ENCODE results near the gene MAGI1. TPM values are rescaled to one million over a fixed set of nuclear protein-coding genes. Genes with fewer than 3 reads are reported as not detected.

MAGI1 gene
- total RNA-seq, 2 experiments from 2014 or later: 0.47 to 0.51 TPM

DNA sequence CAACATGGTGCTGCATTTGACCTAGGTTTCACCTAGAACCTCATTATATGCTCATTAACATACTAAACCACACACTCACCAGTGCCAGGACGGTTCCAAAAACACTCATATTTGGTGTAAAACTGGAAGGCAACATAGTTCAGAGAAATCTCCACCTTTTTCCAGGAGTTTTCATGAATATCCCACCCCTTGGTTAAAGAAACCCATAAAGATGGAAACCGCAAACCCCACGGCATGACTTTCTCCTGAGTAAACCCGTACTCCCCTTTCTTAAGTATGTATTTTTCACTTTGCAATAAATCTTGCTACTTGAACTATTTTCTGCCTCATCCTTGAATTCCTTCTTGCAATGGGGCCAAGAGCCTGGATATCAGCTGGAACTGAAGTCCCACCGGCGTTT, 379.3 kb downstream of the MAGI1 start:
- DNase-seq (no peak), ATAC-seq (no peak)
- Mint-ChIP-seq H3K4me3 (no peak overlapping the region), H3K27me3 (no peaks in the 10 kb centered on the region), H3K9me3 (no peaks in the 10 kb centered on the region), H3K27ac (no peak overlapping the region), H3K36me3 (ENCODE audit: low read depth) (no peaks in the 10 kb centered on the region), H3K4me1 (ENCODE audit: low read depth) (no peaks in the 10 kb centered on the region)
- CTCF ChIA-PET: no interaction called here
- TF ChIP-seq, protein P1, sequence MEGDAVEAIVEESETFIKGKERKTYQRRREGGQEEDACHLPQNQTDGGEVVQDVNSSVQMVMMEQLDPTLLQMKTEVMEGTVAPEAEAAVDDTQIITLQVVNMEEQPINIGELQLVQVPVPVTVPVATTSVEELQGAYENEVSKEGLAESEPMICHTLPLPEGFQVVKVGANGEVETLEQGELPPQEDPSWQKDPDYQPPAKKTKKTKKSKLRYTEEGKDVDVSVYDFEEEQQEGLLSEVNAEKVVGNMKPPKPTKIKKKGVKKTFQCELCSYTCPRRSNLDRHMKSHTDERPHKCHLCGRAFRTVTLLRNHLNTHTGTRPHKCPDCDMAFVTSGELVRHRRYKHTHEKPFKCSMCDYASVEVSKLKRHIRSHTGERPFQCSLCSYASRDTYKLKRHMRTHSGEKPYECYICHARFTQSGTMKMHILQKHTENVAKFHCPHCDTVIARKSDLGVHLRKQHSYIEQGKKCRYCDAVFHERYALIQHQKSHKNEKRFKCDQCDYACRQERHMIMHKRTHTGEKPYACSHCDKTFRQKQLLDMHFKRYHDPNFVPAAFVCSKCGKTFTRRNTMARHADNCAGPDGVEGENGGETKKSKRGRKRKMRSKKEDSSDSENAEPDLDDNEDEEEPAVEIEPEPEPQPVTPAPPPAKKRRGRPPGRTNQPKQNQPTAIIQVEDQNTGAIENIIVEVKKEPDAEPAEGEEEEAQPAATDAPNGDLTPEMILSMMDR (IDR thresholded peaks at IDR 0.05): no peak
- POLR2A ChIA-PET: no interaction called here
- intact Hi-C loops (cut with micrococcal nuclease): no loop called here

DNA sequence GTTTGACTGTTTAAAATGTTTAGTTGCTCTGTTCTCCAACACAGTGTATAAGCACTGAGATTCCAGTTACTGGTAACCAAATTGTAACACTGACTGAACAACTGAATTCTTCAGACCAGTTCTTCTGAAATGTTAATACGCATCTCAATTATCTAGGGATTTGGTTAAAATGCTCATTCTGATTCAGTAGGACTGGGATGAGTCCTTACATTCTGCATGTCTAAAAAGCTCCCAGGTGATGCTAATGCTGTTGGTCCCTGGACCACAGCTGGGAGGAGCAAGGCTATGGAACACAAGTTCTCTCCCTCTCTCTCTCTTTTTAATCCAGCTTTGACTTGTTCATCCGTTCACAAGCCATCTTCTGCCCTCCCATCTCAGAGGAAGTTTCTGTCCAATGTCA, 380.3 kb downstream of the MAGI1 start:
- H3K27ac Mint-ChIP-seq: no peak overlapping the region
- intact Hi-C loops (cut with micrococcal nuclease): no loop called here
- no peak for ATAC-seq
- H3K4me3 Mint-ChIP-seq: no peak overlapping the region
- CTCF ChIA-PET: no interaction called here
- no peaks in the 10 kb centered on the region for H3K27me3 Mint-ChIP-seq
- H3K9me3 Mint-ChIP-seq: no peaks in the 10 kb centered on the region
- POLR2A ChIA-PET: no interaction called here
- H3K36me3 Mint-ChIP-seq (ENCODE audit: low read depth): no peaks in the 10 kb centered on the region
- H3K4me1 Mint-ChIP-seq (ENCODE audit: low read depth): no peaks in the 10 kb centered on the region
- DNase-seq: no peak
- TF ChIP-seq, protein P1 (IDR thresholded peaks at IDR 0.05): no peak

DNA sequence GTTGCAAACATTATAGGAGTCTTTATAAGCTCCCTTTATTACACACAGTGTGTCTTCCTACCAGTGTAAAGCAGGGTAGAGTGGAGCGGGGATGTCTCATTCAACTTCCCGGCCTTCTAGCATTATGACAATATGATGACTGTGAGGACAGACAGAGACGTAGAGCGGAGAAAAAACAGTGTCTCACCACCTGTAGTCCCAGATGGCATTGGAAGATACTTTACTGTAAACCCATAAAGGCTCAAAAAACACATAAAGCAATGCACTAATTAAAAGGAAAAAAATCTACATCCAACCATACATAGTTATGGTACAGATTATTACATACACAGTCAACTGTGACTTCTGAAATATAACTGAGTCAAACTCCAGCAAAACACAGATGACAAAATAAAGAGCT, 383.7 kb downstream of the MAGI1 start:
- no peaks in the 10 kb centered on the region for H3K27me3 Mint-ChIP-seq
- no peak overlapping the region for H3K27ac Mint-ChIP-seq
- H3K9me3 Mint-ChIP-seq: peaks cover 4% of the 10 kb centered on the region
- H3K36me3 Mint-ChIP-seq (ENCODE audit: low read depth): no peaks in the 10 kb centered on the region
- ATAC-seq (no peak), DNase-seq (no peak)
- CTCF ChIA-PET: no interaction called here
- no peaks in the 10 kb centered on the region for H3K4me1 Mint-ChIP-seq (ENCODE audit: low read depth)
- intact Hi-C loops (cut with micrococcal nuclease): no loop called here
- POLR2A ChIA-PET: no interaction called here
- TF ChIP-seq, protein P1 (IDR thresholded peaks at IDR 0.05): no peak
- no peak overlapping the region for H3K4me3 Mint-ChIP-seq

DNA sequence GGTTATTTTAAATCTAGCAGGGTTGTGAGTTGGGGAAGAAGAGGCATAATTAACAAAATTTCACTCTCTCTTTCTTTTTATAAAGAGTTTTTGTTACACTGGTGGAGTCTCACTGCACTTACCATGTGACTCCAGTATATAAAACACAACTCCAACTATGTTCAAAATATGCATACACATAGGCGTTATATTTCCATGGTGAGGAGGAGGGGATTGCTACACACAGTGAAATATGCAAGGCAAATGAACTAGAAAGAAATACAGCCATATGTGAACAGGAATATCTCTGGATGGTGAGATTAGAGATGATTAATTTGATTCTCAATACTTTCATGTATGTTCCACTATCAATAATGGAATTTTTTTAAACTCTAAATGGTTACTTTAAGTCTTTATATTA, 385.0 kb downstream of the MAGI1 start:
- CTCF ChIA-PET: interaction anchor here (0.7 kb wide), 1 partner anchor 873 kb away, joined by 3 read pairs; no protein-coding TSS in a partner anchor

DNA sequence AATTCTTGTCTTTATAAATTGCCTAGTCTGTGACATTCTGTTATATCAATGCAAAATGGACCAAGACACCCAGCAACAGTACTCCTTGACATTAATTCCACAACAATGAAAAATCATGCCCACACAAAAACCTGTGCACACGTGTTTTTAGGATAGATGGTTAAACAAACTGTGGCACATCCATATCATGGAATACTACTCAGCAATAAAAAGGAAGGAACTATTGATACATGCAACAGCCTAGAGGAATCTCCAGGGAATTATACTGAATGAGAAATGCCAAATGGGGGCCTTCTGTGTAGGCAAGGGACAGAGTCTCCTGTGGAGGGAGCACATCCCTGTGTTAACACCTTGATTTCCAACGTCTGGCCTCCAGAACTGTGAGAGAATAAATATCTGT, 388.5 kb downstream of the MAGI1 start:
- Mint-ChIP-seq H3K9me3 (peaks cover 15% of the 10 kb centered on the region), H3K27ac (no peak overlapping the region), H3K36me3 (ENCODE audit: low read depth) (no peaks in the 10 kb centered on the region), H3K4me3 (no peak overlapping the region), H3K27me3 (no peaks in the 10 kb centered on the region), H3K4me1 (ENCODE audit: low read depth) (no peaks in the 10 kb centered on the region)
- CTCF ChIA-PET: no interaction called here
- POLR2A ChIA-PET: no interaction called here
- TF ChIP-seq, protein P1 (IDR thresholded peaks at IDR 0.05): no peak
- intact Hi-C loops (cut with micrococcal nuclease): no loop called here
- DNase-seq (no peak), ATAC-seq (no peak)

More for the DNA sequence above, 385.0 kb downstream of the MAGI1 start:
- DNase-seq (no peak), ATAC-seq (no peak)
- POLR2A ChIA-PET: no interaction called here
- H3K27me3 Mint-ChIP-seq: no peaks in the 10 kb centered on the region
- TF ChIP-seq, protein P1 (IDR thresholded peaks at IDR 0.05): no peak
- no peaks in the 10 kb centered on the region for H3K4me1 Mint-ChIP-seq (ENCODE audit: low read depth)
- no peak overlapping the region for H3K27ac Mint-ChIP-seq
- intact Hi-C loops (cut with micrococcal nuclease): no loop called here
- peaks cover 6% of the 10 kb centered on the region for H3K9me3 Mint-ChIP-seq
- H3K36me3 Mint-ChIP-seq (ENCODE audit: low read depth): no peaks in the 10 kb centered on the region
- no peak overlapping the region for H3K4me3 Mint-ChIP-seq
